Measurements from ENCODE around the gene SOX13.

Gene SOX13

DNA sequence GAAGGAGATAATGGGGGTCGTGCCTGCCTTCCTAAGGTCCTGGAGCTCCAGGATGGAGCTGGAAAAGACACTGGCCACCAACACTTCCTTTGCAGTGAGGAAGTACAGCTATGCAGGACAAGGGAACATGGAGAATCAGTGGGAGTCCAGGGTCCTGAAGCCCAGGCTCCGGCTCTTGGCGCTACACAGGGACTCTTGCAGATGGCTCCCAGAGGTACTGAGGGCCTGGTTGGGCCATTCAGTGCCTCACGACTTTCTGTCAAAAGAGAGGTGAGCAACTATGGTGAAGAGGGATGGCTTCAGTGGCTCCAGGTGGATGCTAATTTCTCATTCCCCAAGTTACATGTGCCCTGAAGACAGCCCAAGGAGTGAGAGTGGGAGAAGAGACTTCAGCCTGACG, 80.8 kb downstream of the SOX13 start:
- DNase-seq (ENCODE audit: low read depth in 2 of 2): no peak

DNA sequence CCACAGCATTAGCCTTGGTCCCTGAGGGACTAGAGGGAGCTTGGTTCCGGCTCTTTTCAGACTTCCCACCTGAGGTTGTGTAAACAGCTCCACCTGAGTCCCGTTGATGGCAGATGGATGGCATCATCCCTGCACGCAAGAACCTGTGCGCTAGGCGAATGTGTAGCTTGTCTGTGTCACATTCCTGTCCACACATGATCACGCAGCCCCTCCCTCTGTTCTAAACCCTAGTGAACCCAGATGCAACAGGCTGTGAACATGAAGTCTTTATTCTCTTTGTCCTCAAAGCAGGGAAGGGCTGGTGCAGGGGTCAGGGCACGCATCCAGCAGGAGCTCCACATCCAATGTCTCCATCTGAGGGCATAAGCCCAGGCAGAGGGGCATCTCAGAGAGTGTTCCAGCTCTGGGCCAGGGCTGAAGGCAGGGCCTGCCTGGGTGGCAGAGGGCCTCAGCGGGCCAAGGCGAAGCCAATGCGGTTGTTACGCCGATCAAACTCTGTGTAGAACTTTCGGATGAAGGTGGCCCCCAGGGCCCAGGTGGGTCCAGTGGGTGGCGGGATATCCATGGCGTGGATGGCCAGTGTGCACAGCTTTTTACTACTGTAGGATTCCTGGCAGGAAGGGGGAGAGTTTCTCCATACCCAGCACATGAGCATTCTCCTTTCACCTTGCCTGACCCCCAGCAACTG, 81.8 kb downstream of the SOX13 start:
- no peak for DNase-seq (ENCODE audit: low read depth in 2 of 2)

DNA sequence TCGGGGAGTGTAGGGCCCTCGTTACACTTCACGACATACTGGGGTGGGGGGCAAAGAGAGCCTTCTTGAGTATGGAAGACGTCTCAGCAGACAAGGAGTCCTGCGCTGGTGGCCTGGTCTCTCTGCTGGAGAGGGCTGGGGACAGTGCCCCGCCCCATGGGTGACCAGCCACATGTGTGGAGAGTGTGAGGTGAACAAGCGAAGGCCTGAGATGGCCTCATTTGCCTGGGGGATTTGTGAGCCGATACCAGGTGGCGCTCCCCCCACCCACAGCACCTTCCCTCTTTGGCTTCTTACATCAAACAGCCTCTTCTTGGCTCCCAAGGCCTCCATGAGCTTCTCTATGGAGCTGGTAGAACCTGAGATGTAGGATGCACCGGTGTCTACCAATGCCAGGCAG, 83.0 kb downstream of the SOX13 start:
- no peak for DNase-seq (ENCODE audit: low read depth in 2 of 2)

DNA sequence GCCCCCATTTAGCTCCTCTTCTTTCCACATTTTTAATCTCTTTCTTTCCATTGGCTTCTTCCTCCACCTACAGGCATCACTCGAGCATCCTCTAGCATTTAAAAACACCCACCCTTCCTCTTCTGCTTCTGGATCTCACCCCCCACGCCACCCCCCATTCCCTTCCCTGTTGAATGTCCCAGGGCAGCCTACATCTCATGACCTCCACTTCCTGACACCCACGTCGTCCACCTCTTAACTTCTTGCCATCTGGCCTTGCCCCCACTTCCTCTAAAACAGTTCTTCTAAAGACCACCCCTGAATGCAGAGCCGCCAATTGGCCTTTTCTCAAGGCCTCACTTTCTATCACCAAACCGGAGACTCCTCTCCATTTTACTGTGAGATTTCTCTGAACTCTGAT, 85.0 kb downstream of the SOX13 start:
- DNase-seq (ENCODE audit: low read depth in 2 of 2): no peak

DNA sequence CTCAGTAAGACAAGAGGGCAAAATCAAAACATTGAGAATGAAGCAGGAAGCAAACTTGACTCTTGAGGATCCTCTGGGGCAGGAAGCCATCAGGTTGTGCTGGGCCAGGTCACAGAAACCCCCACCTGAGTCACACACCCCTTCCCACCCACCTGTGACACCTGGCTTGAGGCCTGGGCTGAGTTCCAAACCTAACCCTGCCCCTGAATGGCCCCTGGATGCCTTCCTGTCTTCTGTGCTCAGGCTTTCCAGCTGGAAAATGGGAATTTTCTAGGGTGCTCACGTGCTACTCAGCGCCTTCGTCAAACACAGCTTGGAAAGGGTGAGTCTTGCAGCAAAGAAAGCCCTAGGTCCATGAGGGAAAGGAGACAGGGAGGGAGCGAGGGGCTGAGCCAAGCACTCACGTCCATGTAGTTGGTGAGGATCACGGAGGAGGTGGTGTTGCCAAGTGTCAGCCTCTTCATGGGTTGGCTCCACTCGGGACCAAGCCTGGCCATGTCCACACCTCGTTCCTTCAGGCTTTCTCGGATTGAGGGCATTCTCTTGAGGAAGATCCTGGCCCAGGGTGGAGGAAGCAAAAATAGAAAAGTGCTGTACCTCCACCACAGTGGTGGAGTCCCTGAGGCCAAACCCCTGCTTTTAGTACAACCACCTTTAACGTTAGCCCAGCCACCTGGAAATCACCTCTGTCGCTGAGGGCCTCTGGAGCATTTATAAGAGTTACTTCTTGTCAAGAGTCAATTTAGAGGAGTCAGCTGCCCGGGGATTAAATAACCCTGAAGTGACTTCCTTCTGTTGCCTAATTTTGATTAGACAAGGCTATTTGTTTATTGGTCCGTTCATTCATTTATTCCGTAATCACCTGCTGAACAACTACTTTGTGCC, 88.9 kb downstream of the SOX13 start:
- DNase-seq (ENCODE audit: low read depth in 2 of 2): no peak

DNA sequence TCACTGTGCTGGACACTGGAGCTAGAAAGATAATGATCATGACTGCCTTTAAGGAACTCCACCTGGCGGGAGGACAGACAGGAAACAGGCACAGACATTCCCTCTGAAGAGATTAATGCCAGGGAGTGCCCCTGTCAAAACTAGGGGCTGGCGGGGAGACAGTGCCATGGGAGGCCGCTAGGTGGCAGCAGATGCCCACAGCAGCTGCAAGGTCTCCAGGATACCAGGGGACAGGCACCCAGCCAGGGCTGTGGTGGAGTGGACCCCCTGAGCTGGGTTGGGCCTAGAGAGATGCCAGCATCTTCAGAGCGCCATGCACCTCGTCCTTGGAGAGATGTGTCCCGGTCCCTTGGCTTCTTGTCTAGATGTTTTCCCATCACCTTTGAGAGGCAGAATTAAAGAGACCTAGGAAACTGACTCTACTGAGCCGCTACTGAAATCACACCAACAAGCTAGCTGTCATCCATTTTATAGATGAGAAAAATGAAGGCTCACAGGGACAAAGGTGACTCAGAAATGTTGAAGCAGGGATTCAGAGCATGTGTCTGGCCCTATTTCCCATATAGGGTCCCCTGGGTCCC, 89.7 kb downstream of the SOX13 start:
- peak; percentile 60 to 64 for DNase-seq (ENCODE audit: low read depth in 2 of 2)

DNA sequence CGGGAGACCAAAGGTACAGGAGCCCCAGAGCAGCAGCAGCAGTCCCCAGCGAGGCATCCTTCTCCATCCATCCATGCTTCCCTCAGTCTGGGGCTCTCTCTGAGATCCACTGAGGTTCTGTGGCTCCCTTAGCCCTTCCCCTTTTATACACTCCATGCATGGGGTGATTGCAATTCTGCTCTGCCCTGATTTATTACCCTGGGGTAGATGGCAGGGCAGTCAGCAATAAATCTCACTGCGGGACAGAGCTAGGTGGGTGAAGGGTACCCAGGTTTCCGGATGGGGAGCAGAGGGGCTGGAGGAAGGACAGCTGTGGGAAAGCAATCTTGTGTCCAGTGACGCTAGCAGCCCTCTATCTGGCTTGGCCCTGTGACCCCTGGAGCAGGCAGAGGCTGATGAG, 93.3 kb downstream of the SOX13 start, which contains the start of gene REN:
TSS of gene REN (minus strand) at position 119 of the 400 bp plus-strand sequence. CDS start at position 75, 44 bp downstream.
- DNase-seq (ENCODE audit: low read depth in 2 of 2): no peak

DNA sequence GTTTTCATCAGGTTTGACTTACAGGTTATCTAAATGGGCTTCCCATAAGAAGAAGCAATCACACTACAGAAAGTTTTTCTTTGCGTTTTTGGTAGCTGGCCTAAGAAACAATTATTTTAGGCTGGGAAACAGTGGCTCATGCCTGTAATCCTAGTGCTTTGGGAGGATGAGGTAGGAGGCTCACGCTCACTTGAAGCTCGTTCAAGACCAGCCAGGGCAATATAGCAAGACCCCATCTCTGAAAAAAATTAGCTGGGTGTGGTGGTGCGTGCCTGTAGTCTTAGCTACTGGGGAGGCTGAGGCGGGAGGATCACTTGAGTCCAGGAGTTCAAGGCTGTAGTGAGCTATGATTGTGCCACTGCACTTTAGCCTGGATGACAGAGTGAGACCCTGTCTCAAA, 94.8 kb downstream of the SOX13 start:
- DNase-seq (ENCODE audit: low read depth in 2 of 2): no peak

DNA sequence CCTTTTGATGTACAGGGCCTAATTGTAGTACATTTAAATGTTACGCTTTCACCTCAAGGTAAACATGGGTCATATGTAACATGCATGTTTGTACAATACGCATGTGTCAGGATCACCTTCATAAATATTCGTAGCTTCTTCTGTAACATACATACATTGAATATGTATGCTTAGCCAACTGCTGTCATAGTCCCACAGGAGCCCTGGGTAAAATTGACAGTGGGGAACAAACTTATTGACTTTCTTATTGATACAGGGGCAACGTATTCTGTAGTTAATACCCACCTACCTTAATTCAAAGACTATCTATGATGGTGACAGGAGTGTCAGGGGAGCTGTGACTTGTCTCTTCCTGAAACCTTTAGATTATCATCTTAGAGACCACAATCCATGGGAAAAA, 96.9 kb downstream of the SOX13 start:
- DNase-seq (ENCODE audit: low read depth in 2 of 2): no peak

DNA sequence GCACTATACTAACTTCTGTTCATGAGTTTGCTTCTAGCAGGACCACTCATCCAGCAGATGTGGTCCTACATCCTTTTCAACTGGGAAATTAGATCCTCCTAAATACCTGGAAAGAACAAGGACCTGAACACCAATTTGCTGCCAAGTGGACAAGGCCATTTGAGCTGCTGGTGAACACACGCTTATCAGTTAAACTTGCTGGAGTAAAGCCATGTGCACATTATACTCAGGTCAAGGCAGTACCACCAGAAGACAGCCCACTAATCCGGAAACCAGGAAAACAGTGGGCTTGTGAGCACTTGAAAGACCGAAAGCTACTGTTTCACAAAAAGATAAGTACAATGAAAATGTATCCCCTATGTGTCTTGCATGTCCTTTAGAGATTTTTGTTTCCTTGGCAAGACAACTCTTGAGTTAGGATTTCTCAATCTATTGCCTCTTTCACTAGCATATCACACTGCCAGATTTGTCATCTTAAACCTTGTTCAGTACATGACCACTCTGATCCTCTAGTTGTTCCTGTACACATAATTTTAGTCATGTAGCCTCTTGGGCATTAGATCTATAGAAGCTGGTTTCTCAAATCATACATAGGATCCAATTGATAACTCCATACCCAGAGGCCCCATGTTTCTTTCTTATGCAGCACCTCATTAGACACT, 97.7 kb downstream of the SOX13 start:
- DNase-seq (ENCODE audit: low read depth in 2 of 2): no peak

DNA sequence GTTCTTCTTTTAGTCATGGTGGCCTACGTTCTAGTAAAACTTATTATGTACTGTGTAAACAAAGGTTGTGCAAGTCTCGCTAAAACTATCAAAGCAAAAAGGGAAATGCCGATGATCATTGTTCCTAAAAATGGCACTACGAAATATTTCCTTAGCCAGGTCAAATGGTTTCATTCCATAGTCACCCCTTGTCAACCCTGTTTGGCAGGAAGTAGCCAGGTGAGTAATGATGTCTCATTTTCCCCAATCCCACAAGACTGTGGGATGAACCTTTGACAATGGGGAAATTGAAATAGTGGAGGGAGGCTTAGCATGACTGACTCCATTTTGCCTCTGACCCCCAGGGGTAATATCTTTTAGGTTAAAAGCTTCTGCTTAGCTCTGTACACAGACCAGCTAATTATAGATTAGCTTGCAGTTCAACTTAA, 98.8 kb downstream of the SOX13 start:
- DNase-seq (ENCODE audit: low read depth in 2 of 2): no peak

DNA sequence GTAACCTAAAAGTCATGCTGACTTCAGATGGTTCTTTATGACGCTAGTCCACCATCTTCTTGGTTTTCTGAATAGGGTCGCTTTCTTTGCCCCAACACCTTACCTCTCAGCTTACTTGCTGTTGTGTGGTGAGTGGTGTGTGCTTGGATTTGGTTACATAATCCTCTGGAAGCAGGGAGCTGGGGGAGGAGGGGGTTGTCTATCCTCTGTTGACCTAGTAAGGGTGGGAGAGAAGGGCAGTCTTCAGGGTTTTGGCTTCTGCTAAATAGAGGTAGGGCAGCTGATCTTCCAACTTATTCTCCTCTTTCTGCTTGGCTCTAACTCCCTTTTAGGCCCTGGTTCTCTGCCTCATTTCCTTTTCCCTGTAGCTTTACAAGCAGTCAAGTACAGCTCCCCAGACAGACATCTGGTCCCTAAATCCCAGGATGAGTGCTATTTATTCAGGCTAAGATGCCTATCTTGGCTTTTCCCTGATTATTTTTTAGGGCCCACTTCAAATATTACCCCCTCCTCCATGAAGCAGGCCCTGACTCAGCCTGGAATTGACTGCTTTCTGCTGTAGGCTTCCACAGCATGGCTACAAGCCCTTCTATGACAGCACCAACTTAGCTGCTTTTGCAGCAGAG, 99.6 kb downstream of the SOX13 start:
- no peak for DNase-seq (ENCODE audit: low read depth in 2 of 2)

DNA sequence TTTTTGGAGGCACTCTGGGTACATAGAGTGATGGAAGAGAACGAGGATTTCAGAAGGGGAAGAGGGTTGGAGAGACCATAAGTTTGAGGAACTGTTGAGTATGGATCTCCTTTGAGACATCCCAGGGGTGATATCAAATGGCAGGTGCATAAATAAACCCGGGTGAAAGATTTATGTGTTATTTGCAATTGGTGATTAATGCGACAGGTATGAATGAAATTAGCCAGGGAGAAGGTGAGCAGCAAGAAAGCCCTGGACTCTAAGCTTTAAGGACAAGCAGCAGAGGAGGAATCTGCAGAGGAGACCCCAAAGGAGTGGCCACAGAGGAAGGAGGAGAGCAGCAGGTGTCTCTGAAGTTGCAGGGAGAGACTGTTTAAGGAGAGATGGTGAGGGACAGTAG, 102.0 kb downstream of the SOX13 start:
- no peak for DNase-seq (ENCODE audit: low read depth in 2 of 2)

DNA sequence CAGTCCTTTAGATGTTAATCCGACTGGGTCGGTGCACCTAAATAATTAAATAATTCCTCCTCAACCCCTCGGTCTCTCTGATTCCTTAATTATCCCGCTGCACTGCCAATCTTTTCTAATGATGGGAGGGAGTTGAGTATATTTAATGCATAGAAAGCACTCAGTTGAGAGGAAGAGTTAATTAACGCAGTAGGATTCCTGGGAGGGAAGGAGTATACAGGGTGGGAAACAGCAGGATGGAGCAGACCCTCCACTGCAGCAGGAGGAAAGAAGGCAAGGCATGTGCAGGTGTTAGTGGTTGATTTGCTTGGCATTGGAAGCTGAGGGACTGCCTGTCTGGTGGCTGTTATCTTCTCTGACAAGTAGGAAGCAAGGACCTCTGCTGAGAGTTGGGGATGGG, 103.1 kb downstream of the SOX13 start:
- no peak for DNase-seq (ENCODE audit: low read depth in 2 of 2)

DNA sequence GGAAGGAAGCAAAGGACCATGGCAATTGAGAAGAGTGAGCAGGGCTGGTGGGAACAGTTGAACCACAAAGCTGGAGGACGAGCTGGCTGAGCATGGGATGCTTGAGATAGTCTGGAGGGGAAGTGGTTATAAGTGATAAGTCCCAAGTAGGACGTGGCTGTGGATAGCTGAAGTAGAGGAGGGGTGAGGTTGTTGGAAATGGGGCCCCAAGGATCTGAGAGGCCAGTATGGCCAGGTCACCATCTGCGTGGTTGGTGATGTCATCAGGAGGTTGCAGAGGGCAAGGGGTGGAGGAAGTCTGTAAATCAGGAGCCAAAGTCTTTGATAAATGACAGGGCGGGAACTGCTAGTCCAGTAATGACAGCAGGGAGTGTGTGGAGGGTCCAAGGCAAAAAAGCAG, 104.2 kb downstream of the SOX13 start:
- no peak for DNase-seq (ENCODE audit: low read depth in 2 of 2)
